Globus pallidus (tissue), 1 donor: Measurements from ENCODE around the gene POU2F1.

Experiments used
- DNase-seq: peaks from one replicate; pipeline ENCODE4 v3.0.0-alpha.2; 2015; ENCODE audit warnings: low spot score

The POU2F1 gene

GRCh38 chr1:167423684-167424619 is 203.3 kb downstream of the POU2F1 start:
- DNase-seq = no peak

- no peak for DNase-seq
These were observed 204.8 kb downstream of the POU2F1 start for GRCh38 chr1:167425482-167425881.

DNA sequence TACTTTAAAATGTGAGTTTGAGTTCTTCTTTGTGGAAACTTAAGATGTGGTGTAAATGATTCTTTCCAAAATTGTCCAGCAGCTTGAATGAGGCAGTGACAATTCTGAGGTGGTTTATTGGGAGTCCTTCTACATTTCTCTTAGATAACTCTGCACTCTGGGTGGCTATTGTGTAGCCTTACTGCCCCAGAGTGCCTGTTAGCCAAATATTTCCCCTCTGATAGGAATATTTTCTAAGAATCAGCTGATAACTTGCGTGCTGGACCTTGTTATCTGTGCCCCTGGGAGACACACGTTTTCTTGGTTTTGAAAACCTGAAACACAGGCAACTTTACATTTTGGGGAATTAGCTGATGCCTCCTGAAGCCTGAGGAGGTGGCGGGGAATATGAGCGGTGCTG is 206.0 kb downstream of the POU2F1 start:
- no peak for DNase-seq

- no peak for DNase-seq
These were observed 207.2 kb downstream of the POU2F1 start for GRCh38 chr1:167427848-167428247.

GRCh38 chr1:167428395-167428794 is 207.7 kb downstream of the POU2F1 start:
- no peak for DNase-seq

DNA sequence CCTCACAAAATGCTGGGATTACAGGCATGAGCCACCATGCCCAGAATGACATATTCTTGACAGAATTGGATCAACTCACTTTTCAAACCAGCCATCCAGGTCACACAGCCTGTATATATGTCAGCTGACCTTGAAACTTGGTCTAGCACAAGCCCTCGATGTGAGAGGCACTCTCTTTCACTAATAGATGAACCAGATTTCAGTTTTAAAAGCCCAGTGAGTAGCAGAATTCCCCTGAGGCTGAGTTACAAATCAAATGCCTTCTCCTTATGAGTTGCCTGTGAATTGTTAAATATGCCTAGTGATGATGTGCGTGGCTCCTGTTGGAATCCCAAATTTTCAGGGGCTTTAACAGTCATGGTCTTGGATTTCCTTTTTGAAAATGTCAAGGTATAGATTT is 208.9 kb downstream of the POU2F1 start:
- DNase-seq = no peak

DNA sequence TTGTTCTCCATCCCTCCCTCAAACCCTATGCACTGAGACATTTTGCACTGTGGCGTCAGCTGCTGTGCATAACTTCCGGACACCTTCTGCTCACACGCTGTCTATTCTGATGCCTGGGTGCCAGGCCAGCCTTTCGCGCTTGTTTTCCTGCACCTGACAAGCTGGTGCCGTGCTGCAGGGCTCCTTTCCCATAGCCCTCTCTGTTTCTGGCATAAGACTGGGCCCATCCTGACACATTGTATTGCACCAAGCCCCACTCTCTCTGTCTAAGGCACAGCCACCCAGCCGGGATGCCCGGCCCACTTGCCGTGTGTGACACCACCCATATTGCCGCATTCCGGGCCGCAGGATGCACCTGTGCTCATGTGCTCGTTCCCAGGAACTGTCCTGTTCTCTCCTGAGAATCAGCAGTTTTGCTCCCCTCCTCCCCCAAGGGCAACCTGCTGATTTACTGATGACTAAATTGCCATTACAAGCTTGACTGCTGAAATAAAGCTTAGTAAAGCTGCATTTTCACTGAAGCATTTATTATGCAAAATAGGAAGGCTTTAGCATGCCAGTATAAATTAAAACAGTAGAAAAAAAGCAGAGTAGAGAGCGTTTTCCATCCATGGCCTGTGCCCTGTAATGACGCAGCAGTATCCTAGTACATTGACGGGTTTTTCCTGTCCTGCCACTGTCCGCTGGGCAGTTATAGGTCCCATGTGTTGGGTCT is 209.6 kb downstream of the POU2F1 start:
- no peak for DNase-seq

- DNase-seq = no peak
These were observed 210.2 kb downstream of the POU2F1 start for GRCh38 chr1:167430849-167431242.

DNA sequence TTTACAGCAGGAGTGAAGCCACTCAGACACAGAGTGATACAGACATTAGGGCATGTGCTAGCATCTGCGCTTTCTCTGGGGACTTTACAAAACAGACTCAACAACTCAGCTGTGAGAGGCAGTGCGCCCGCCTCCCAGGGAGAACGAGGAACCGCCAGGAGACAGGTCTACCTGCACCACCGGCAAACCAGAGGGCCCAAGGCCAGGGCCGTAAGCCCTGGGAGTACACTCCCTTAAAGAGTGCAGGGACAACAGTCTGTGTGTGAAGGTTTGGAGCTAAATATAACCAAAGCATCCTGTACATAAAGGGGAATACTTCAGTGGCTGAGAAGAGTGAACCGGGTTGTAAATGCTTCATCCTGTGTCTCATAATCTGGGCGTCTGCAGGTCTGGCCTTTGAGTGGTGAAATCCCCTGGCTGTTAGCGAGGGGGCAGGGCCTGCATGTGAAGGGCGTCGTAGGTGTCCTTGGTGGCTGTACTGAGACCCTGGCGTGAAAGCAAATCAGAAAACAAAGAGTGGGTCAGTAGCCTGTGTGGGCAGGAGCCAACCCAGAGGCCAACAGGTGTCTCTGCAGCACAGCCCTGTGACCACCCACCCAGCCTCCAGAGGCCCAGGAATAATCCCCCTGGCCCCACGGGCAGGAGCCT is 210.7 kb downstream of the POU2F1 start:
- no peak for DNase-seq

GRCh38 chr1:167431909-167432650 is 211.4 kb downstream of the POU2F1 start:
- no peak for DNase-seq

DNA sequence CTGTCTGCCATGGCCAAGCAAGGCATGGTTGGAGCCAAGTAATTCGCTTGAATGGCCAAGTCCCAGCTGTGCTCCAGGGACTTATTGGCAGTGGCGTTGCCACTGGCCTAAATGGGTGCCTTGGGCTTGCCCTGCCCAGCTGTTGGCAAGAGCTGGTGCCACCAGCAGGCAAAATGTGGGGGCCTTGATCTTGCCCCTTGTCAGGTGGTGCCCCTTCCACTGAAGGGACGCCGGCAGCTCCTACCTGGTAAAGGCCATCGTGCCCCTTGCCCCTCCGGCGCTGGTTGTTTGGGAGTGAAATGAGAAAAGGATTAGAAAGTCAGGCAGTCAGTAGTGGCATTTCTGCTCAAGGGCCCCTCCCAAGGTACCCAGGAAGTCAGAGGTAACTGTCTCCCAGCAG is 212.1 kb downstream of the POU2F1 start:
- no peak for DNase-seq

DNA sequence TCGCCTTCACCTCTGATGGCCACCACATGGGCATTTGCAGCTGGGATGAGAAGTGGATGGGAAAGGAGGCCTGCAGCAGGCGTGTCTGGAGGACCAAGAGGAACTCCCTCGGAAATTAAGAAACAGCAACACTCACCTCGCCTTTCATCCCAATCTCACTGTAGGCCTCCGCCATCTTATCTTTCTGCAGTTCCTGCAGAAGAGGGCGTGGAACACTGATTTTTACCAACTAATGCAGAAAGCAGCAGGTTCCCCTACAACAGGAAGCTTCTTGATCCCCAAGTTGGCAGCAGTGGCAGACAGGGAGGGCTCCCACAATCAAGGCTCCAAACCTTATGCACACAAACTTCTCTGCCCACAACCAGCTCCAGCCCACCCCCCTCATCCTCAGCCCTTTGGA is 213.2 kb downstream of the POU2F1 start:
- no peak for DNase-seq

GRCh38 chr1:167434306-167434705 is 213.6 kb downstream of the POU2F1 start:
- no peak for DNase-seq

- DNase-seq = no peak
These were observed 214.8 kb downstream of the POU2F1 start for GRCh38 chr1:167435484-167435883.

DNA sequence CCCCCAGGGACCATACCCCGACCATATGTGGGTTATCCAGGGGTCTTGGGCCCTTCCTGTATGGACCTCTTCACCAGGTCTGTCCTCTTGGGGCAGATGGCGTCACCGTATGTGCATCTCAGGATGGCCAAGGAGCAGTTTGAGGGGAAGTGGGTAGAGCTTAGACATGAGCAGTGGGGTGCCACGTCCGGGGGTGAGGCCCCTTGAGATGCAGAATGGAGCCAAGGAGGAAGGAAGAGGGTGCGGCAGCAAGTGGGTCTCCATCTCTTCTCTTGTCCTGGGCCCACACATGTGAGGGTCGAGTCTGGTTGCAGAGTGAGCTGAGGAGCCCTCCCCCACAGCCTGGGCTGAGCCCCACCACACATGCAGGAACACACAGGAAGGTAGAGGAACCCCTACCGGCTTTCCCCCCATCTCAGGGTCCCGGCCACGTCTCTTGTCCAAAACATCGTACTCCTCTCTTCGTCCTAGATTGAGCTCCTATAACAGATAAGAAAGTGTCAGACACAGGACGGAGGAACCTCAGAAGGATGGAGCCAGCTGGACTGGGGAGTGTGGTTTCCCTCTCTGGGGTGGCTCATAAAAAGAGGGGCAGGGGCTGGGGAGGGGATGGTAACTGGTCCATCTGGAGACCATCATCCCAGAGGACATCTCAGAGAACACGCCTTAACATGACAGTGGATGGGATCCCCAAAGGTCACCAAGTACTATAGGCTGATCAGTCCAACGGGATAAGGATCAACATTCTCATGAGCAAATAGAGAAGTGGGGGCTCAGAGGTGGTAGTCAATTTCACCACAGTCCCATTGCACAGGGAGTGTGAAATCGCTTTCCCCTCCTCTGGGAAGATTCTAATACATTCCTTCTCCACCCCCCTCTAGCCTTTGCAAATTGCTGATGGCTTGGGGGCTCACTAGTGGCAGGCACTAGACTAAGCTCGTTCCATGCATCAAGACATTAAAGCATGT is 217.8 kb downstream of the POU2F1 start:
- DNase-seq = no peak

- DNase-seq = peak; percentile 40
These were observed 218.8 kb downstream of the POU2F1 start for GRCh38 chr1:167439301-167439988.

GRCh38 chr1:167440345-167440744 is 219.7 kb downstream of the POU2F1 start:
- no peak for DNase-seq

DNA sequence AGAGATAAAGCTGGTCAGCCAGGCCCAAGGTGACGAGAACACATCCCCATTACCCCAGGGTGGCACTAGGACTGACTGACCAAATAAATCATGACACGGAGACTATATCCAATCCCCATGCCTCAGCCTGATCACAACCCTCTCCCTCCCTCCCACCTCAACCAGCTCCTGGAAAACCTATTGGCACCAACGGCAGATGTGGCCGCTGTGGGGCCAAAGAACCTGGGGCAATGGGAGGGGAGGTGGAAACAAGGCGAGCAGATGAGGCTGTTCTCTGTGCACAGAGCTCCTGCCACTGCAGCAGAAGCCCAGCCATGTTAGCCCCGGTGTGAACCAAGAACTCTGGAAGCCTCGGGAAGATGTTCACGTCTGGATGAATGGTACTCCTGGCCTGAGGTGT is 220.1 kb downstream of the POU2F1 start:
- no peak for DNase-seq

- no peak for DNase-seq
These were observed 220.5 kb downstream of the POU2F1 start for GRCh38 chr1:167441222-167441621.

- DNase-seq = peak; percentile 64
These were observed 221.6 kb downstream of the POU2F1 start for GRCh38 chr1:167442142-167442848.
